ENCODE data around the gene NEU4. TPM values are rescaled to one million over a fixed set of nuclear protein-coding genes. Genes with fewer than 3 reads are reported as not detected.
"Not testable (repeated sequence)": the region's sequence is repeated elsewhere in the genome, so short reads cannot be mapped to it uniquely, and the experiment has no call there.

Gene NEU4
- total and polyA plus RNA-seq, 11 donors, result 0.07 to 1.4 (median 0.45) TPM; not detected in 4

DNA sequence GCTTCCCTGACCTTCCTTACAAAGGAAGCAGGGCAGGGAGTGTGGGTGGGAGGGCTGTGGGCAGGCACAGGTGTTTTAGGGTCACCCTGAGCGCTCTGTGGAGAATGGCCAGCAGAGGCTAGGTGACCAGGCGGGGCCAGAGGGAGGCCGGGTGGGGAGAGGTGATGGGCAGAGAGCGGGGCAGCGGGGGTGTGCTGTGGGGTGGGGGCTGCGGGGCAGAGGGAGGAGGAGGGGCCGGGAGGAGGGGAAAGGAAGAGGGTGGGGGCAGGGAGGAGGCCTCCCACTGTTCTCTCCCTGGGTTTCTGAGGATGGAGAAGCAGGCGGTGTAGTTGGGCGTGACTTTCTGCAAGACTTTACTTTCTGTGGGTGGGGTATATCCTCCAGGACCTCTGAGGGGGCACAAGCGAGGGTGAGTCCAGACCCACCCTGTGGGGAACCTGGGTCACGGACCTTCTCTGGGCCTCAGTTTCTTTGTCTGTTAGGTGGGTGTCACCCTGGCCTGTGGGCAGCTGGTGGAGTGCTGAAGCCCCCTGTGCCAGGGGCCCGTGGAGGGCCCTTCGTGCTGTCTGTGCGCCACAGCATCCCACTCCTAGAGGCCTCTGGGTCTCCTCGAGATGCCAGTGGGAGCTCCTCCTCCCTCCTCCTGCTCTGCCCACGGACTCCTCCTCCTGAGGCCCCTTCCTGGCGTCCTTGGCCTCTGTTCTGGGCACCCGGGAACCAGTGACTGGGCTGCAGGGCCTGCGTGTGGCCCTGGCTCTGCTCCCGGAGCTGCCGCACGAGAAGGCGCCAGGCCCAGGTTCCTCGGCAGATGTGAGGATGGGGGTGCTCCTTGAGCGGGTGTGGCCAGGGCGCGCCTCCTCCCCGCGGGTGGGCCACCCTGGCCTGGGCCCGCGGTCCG, 6.3 kb upstream of the NEU4 start:
- Histone ChIP-seq H3K36me3 (no peaks in the 10 kb centered on the region), H3K9me3 (no peaks in the 10 kb centered on the region), H3K27ac (no peak overlapping the region), H3K4me1 (peaks cover 0 to 22% (median 18%) of the 10 kb centered on the region in 12 donors), H3K4me3 (peak overlapping the region in 9 of 12 donors; percentile 32 to 61 (median 55)), H3K27me3 (peaks cover 0 to 21% (median 0%) of the 10 kb centered on the region in 9 donors)
- peak in 2 of 4 donors; percentile 12 to 13 for ATAC-seq
- WGBS, 4 donors, result 52 to 65% (median 56%) methylated on average over 22 to 32 of the region's 32 CpGs
- intact Hi-C loops (cut with DNase I), result no loop called here
- peak in 1 of 5 donors; percentile 24 for DNase-seq
- no peak for TF ChIP-seq POLR2A (IDR thresholded peaks at IDR 0.05)
- TF ChIP-seq, protein P1, sequence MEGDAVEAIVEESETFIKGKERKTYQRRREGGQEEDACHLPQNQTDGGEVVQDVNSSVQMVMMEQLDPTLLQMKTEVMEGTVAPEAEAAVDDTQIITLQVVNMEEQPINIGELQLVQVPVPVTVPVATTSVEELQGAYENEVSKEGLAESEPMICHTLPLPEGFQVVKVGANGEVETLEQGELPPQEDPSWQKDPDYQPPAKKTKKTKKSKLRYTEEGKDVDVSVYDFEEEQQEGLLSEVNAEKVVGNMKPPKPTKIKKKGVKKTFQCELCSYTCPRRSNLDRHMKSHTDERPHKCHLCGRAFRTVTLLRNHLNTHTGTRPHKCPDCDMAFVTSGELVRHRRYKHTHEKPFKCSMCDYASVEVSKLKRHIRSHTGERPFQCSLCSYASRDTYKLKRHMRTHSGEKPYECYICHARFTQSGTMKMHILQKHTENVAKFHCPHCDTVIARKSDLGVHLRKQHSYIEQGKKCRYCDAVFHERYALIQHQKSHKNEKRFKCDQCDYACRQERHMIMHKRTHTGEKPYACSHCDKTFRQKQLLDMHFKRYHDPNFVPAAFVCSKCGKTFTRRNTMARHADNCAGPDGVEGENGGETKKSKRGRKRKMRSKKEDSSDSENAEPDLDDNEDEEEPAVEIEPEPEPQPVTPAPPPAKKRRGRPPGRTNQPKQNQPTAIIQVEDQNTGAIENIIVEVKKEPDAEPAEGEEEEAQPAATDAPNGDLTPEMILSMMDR (IDR thresholded peaks at IDR 0.05), result no peak

DNA sequence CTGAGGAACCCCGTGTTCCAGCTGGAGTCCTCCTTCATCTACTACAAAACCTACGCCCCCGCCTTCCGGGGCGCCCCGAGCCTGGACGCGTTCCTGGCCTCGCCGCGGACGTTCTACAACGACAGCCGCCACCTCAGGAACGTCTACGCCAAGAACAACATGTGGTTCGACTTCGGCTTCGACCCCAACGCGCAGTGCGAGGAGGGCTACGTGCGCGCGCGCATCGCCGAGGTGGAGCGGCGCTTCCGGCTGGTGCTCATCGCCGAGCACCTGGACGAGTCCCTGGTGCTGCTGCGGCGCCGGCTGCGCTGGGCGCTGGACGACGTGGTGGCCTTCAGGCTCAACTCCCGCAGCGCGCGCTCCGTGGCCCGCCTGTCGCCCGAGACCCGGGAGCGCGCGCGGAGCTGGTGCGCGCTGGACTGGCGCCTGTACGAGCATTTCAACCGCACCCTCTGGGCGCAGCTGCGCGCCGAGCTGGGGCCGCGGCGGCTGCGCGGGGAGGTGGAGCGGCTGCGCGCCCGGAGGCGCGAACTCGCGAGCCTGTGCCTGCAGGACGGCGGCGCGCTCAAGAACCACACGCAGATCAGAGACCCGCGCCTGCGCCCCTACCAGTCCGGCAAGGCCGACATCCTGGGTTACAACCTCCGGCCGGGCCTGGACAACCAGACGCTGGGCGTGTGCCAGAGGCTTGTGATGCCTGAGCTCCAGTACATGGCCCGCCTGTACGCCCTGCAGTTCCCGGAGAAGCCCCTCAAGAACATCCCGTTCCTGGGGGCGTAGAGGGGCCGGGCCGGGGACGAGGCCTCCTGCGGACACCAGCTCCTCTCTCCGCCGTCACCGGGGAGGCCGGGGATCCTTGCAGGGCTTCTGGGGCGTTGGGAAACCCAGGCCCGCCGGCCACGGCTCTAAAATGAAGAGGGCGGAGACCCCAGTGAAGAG, 5.3 kb upstream of the NEU4 start:
- ATAC-seq, result peak; percentile 16 to 81 (median 66)
- Histone ChIP-seq H3K36me3 (no peaks in the 10 kb centered on the region), H3K9me3 (no peaks in the 10 kb centered on the region), H3K4me1 (peaks cover 0 to 26% (median 18%) of the 10 kb centered on the region in 12 donors), H3K27me3 (peaks cover 0 to 21% (median 0%) of the 10 kb centered on the region in 9 donors), H3K27ac (peak overlapping the region in 1 of 12 donors; percentile 38), H3K4me3 (peak overlapping the region; percentile 18 to 61 (median 53))
- DNase-seq, result peak in 4 of 5 donors; percentile 41 to 79 (median 76)
- TF ChIP-seq, protein P1 (IDR thresholded peaks at IDR 0.05), result no peak
- no peak for TF ChIP-seq POLR2A (IDR thresholded peaks at IDR 0.05)
- intact Hi-C loops (cut with DNase I), result no loop called here
- WGBS, 4 donors, result 0 to 6% (median 2%) methylated on average over 24 to 109 of the region's 109 CpGs

DNA sequence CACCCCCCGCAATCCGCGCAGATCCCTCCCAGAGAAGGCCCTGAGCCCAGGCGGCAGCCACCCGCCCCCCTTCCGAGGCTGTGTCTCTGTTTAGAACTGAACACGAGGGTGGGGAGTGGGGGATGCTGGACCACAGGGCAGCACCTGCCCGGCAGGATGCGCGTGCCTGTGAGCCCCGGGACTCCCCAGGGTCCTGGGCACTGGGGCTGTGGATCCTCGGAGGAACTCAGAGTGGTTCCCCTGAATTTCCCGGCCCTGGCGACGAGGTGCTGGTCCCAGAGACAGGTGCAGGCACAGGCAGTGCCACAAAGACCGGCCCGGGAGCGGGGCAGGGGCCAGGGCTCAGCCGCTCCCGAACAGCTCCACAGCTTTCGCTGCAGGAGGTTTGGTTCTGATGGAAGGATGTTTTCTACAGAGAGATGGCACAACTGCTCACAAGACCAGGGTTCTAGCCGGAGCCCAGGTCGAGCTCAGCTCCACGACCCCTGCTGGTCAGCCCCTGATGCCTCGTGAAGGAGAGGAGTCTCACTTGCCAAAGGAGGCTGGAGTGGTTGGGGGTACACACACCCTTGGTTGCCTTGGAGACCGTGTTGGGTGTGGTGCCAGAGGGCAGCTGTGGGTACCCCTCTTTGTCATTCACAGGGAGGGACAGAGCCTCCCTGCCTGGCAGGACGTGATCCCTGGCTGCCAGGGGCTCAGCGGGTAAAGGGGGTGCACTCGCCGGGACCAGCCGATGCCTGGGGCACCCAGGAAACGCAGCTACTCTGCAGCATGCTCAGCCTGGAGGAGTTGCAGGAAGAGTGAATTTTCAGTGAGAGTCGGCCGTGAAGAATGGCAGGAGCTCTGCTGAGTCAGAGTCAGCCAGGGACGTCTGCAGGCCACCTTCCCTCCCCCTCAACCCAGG, 4.4 kb upstream of the NEU4 start:
- Histone ChIP-seq H3K27me3 (peaks cover 0 to 21% (median 0%) of the 10 kb centered on the region in 9 donors), H3K4me3 (peak overlapping the region in 10 of 12 donors; percentile 18 to 61 (median 55)), H3K36me3 (no peaks in the 10 kb centered on the region), H3K27ac (peak overlapping the region in 1 of 12 donors; percentile 38), H3K4me1 (peaks cover 0 to 30% (median 18%) of the 10 kb centered on the region in 12 donors), H3K9me3 (no peaks in the 10 kb centered on the region)
- intact Hi-C loops (cut with DNase I), result no loop called here
- ATAC-seq, result peak in 3 of 4 donors; percentile 4 to 44 (median 20)
- TF ChIP-seq POLR2A (IDR thresholded peaks at IDR 0.05), result no peak
- TF ChIP-seq, protein P1 (IDR thresholded peaks at IDR 0.05), result no peak
- DNase-seq, result peak in 3 of 5 donors; percentile 6 to 58 (median 24)
- WGBS, 4 donors, result 15 to 18% (median 17%) methylated on average over 24 to 35 of the region's 35 CpGs

DNA sequence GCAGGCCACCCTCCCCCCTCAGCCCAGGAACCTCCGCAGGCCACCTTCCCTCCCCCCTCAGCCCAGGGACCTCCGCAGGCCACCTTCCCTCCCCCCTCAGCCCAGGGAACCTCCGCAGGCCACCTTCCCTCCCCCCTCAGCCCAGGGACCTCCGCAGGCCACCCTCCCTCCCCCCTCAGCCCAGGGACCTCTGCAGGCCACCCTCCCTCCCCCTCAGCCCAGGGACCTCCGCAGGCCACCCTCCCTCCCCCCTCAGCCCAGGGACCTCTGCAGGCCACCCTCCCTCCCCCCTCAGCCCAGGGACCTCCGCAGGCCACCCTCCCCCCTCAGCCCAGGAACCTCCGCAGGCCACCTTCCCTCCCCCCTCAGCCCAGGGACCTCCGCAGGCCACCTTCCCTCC, 2.8 kb upstream of the NEU4 start:
- H3K9me3 ChIP-seq; H3K36me3 ChIP-seq; H3K4me3 ChIP-seq; H3K27ac ChIP-seq; intact Hi-C loops (cut with DNase I); DNase-seq; ATAC-seq: not testable (repeated sequence)
- 11 to 49% methylated on average over 3 of the region's 8 CpGs; no CpG with 5 or more reads in 2 of the 4 donors for WGBS, 4 donors
- peaks cover 0 to 47% (median 24%) of the 10 kb centered on the region in 12 donors for H3K4me1 ChIP-seq
- H3K27me3 ChIP-seq, result peaks cover 0 to 21% (median 0%) of the 10 kb centered on the region in 9 donors

All from heart left ventricle (tissue), 16 donors.